ENCODE results near the gene GIMAP7. TPM values are rescaled to one million over a fixed set of nuclear protein-coding genes. Genes with fewer than 3 reads are reported as not detected.
"Not testable (repeated sequence)": the region's sequence is repeated elsewhere in the genome, so short reads cannot be mapped to it uniquely, and the experiment has no call there.

The GIMAP7 gene
- polyA plus RNA-seq, 6 donors from 2014 or later, result 0.36 to 5.2 (median 1.5) TPM

DNA sequence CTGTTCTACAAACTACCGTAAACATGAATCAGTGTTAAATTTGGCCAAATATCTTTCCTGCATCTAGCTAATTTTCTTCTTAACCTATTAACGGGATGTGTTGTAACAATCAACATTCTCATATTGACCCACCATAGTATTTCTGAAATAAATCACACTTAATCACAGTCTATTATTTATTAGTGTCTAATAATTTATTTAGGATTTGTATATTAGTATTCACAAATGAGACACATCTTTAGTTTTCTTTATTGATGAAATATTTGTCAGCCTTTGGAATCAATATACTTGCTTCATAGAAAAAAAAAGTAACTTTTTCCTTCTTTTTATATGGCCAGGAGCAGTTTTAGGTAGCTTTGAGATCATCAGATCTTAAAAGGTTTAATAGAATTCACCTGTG, 4.6 kb downstream of the GIMAP7 start:
- Mint-ChIP-seq H3K36me3 (no peaks in the 10 kb centered on the region), H3K4me3 (no peak overlapping the region), H3K27me3 (peaks cover 0 to 8% (median 6%) of the 10 kb centered on the region in 3 donors), H3K9me3 (peaks cover 0 to 2% (median 0%) of the 10 kb centered on the region in 7 donors), H3K4me1 (peaks cover 6 to 9% (median 8%) of the 10 kb centered on the region in 3 donors), H3K27ac (no peak overlapping the region)
- DNase-seq (no peak), ATAC-seq (ENCODE audit: low read depth in 2 of 2) (no peak)

DNA sequence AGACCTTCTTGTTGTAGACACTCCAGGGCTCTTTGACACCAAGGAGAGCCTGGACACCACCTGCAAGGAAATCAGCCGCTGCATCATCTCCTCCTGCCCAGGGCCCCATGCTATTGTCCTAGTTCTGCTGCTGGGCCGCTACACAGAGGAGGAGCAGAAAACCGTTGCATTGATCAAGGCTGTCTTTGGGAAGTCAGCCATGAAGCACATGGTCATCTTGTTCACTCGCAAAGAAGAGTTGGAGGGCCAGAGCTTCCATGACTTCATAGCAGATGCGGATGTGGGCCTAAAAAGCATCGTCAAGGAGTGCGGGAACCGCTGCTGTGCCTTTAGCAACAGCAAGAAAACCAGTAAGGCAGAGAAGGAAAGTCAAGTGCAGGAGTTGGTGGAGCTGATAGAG, 5.5 kb downstream of the GIMAP7 start:
- H3K36me3 Mint-ChIP-seq, result no peaks in the 10 kb centered on the region
- no peaks in the 10 kb centered on the region for H3K27me3 Mint-ChIP-seq
- H3K4me1 Mint-ChIP-seq, result peaks cover 0 to 2% (median under 1%) of the 10 kb centered on the region in 3 donors
- no peak for ATAC-seq (ENCODE audit: low read depth in 2 of 2)
- H3K9me3 Mint-ChIP-seq, result peaks cover 0 to 2% (median 0%) of the 10 kb centered on the region in 7 donors
- no peak overlapping the region for H3K4me3 Mint-ChIP-seq
- H3K27ac Mint-ChIP-seq, result no peak overlapping the region
- no peak for DNase-seq

DNA sequence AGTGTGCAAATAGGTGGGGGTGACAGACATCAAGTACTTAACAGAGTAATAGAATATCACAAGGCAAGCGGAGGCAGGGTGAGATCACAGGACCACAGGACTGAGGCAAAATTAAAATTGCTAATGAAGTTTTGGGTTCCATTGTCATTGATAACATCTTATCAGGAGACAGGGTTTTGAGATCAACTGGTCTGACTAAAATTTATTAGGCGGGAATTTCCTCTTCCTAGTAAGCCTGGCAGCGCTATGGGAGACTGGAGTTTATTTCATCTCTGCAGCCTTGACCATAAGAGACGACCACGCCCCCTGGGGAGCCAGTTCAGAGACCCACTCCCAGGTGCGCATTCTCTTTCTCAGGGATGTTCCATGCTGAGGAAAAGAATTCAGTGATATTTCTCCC, 8.3 kb downstream of the GIMAP7 start:
- not testable (repeated sequence) for H3K27me3 Mint-ChIP-seq; DNase-seq; H3K36me3 Mint-ChIP-seq; ATAC-seq (ENCODE audit: low read depth in 2 of 2); H3K27ac Mint-ChIP-seq; H3K4me1 Mint-ChIP-seq; H3K4me3 Mint-ChIP-seq
- H3K9me3 Mint-ChIP-seq, result peaks cover 0 to 18% (median 3%) of the 10 kb centered on the region in 7 donors

DNA sequence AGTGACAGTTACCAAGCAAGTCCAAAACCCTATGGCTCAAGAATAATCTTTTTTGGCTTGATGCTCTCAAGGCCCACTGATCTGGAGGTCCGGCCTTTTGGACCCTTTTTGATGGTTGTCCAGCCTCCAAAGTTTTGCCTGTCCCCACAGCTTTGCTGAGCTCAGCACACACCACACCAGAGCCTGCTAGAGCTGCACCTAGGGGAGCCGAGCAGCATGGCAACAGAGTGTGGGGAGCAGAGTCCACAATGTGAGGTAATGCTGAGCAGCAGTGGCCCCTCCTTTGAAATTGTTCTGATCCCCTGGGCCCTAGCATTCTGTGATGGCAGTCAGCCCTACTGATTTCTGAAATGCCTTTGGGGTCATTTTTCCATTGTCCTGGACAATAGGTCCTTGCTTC, 9.3 kb downstream of the GIMAP7 start:
- Mint-ChIP-seq H3K27me3 (no peaks in the 10 kb centered on the region), H3K4me3 (no peak overlapping the region), H3K4me1 (no peaks in the 10 kb centered on the region), H3K27ac (no peak overlapping the region), H3K36me3 (no peaks in the 10 kb centered on the region), H3K9me3 (peaks cover 0 to 29% (median 8%) of the 10 kb centered on the region in 7 donors)
- ATAC-seq (ENCODE audit: low read depth in 2 of 2), result no peak
- DNase-seq, result no peak

DNA sequence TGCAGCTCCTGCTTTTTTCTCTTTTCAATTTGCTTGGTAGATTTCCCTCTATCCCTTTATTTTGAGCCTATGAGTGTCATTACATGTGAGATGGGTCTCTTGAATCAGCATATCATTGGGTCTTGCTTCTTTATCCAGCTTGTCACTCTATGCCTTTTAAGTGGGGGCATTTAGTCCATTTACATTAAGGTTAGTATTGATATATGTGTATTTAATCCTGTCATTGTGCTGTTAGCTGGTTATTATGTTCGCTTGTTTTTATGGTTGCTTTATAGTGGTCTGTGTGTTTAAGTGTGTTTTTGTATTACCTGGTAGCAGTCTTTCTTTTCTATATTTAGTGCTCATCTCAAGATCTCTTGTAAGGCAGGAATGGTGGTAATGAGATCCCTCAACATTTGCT, 17.0 kb downstream of the GIMAP7 start:
- peaks cover 19 to 65% (median 43%) of the 10 kb centered on the region in 7 donors for H3K9me3 Mint-ChIP-seq

DNA sequence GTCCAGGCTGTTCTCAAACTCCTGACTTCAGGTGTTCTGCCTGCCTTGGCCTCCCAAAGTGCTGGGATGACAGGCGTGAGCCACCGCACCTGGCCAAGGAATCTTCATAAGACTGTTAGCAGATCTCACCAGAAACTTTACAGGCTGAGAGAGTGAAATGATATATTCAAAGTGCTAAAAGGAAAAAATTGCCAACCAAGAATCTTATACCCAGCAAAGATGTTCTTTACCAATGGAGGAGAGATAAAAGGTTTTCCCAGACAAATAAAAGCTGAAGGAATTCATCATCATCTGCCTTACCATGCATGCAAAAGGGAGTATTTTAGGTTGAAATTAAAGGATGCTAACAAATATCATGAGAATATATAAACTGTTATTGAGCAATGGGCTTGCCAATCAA, 23.6 kb downstream of the GIMAP7 start:
- H3K27me3 Mint-ChIP-seq, result peaks cover 7 to 14% (median 7%) of the 10 kb centered on the region in 3 donors

More for the DNA sequence above, 17.0 kb downstream of the GIMAP7 start:
- H3K27ac Mint-ChIP-seq, result peak overlapping the region in 1 of 6 donors; percentile 8
- no peak overlapping the region for H3K4me3 Mint-ChIP-seq
- no peak for ATAC-seq (ENCODE audit: low read depth in 2 of 2)
- peaks cover 5 to 27% of the 10 kb centered on the region in 2 donors for H3K36me3 Mint-ChIP-seq
- DNase-seq, result no peak
- H3K27me3 Mint-ChIP-seq, result peaks cover 7 to 15% (median 14%) of the 10 kb centered on the region in 3 donors
- no peaks in the 10 kb centered on the region for H3K4me1 Mint-ChIP-seq

DNA sequence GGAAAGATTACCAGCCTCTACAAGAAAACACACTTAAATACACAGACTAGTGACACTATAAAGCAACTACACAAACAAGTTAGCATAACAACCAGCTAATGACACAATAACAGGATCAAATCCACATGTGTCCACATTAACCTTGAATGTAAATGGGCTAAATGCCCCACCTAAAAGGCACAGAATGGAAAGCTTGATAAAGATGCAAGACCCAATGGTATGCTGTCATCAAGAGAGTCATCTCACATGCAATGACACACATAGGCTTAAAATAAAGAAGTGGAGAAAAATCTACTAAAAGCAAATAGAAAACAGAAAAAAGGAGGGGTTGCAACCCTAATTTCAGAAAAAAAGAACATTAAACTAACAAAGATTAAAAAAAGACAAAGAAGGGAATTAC, 38.5 kb downstream of the GIMAP7 start:
- Mint-ChIP-seq H3K9me3 (peaks cover 15 to 78% (median 33%) of the 10 kb centered on the region in 7 donors), H3K27ac (no peak overlapping the region), H3K4me1 (no peaks in the 10 kb centered on the region), H3K36me3 (peaks cover 5 to 8% of the 10 kb centered on the region in 2 donors), H3K4me3 (no peak overlapping the region), H3K27me3 (peaks cover 12 to 32% (median 18%) of the 10 kb centered on the region in 3 donors)
- DNase-seq (no peak), ATAC-seq (ENCODE audit: low read depth in 2 of 2) (no peak)

More for the DNA sequence above, 23.6 kb downstream of the GIMAP7 start:
- Mint-ChIP-seq H3K4me1 (no peaks in the 10 kb centered on the region), H3K9me3 (peaks cover 12 to 65% (median 46%) of the 10 kb centered on the region in 7 donors), H3K4me3 (no peak overlapping the region), H3K27ac (no peak overlapping the region), H3K36me3 (peaks cover 0 to 34% of the 10 kb centered on the region in 2 donors)
- no peak for DNase-seq
- no peak for ATAC-seq (ENCODE audit: low read depth in 2 of 2)

DNA sequence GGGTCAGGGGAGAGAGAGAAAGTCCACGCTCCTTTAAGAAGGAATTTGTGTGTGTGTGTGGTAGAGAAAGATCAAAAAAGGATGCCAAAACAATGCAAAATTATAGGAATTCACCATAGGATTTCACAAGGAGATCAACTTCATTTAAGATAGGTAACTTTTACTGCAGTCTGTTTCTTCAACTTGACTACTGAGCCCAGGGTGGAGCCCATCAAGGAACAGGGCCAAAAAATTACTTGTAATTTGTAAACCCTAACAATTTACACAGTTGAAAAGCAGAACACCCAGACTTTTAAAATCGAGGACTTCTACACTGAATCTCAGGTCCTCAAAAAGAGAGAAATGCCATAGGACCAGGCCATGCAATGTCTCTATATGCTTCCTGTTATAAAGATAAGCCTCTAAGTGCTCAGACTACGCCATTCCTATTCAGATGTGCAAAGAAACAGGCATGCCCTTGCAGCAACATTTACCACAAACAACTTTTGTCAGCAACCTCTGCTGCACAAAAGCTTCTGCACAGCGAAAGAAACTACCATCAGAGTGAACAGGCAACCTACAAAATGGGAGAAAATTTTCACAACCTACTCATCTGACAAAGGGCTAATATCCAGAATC, 42.0 kb downstream of the GIMAP7 start:
- no peak overlapping the region for H3K4me3 Mint-ChIP-seq
- DNase-seq (no peak), ATAC-seq (ENCODE audit: low read depth in 2 of 2) (no peak)
- H3K36me3 Mint-ChIP-seq, result peaks cover 5 to 8% of the 10 kb centered on the region in 2 donors
- H3K27ac Mint-ChIP-seq, result no peak overlapping the region
- peaks cover 7 to 24% (median 11%) of the 10 kb centered on the region in 3 donors for H3K27me3 Mint-ChIP-seq
- H3K4me1 Mint-ChIP-seq, result no peaks in the 10 kb centered on the region
- H3K9me3 Mint-ChIP-seq, result peaks cover 12 to 82% (median 39%) of the 10 kb centered on the region in 7 donors

DNA sequence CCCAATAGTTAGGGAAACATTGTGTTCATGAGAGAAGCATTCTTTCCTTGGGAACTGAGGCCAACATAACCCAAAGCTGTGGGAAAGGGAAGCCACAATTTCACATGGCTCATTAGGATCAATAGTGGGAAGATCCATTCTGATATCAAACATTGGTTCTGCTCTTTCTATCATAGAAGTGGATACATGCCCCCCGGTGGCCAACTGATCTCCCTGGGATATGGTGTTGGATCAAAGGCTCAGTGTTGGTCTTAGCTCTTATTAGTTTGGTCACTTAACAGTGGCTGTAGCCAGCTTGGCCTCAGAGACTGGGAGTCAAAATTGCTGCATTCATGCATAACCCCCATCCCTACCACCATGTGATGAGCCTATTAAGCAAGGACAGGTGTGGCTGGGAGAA, 45.8 kb downstream of the GIMAP7 start:
- H3K27me3 Mint-ChIP-seq, result peaks cover 0 to 7% (median 5%) of the 10 kb centered on the region in 3 donors
- peaks cover 9 to 53% (median 35%) of the 10 kb centered on the region in 7 donors for H3K9me3 Mint-ChIP-seq
- no peaks in the 10 kb centered on the region for H3K36me3 Mint-ChIP-seq
- H3K27ac Mint-ChIP-seq, result no peak overlapping the region
- DNase-seq (no peak), ATAC-seq (ENCODE audit: low read depth in 2 of 2) (no peak)
- peak overlapping the region in 1 of 8 donors; percentile 1 for H3K4me3 Mint-ChIP-seq
- no peaks in the 10 kb centered on the region for H3K4me1 Mint-ChIP-seq

DNA sequence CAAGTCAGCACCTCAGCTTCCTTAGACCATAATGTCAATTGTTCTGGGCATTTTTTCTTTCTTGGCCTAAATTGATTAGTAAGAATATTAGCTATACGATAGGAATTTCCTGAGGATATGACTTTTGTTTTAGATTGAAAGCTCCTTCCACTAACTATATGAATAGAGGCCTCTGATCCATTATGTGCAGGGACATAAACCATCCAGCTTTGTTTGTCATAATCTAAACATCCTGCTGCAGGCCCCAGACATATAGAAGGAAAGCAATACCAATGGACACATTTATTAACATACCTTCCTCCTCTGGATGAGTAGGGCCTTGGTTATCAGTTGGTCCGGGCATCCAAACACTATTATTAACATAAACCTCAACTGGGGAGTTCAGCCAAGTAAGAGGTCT, 48.2 kb downstream of the GIMAP7 start:
- Mint-ChIP-seq H3K4me1 (peaks cover 0 to 4% (median 4%) of the 10 kb centered on the region in 3 donors), H3K4me3 (no peak overlapping the region), H3K27ac (no peak overlapping the region), H3K27me3 (peaks cover 0 to 11% (median 7%) of the 10 kb centered on the region in 3 donors), H3K9me3 (peaks cover 9 to 46% (median 35%) of the 10 kb centered on the region in 7 donors), H3K36me3 (no peaks in the 10 kb centered on the region)
- DNase-seq (no peak), ATAC-seq (ENCODE audit: low read depth in 2 of 2) (no peak)

DNA sequence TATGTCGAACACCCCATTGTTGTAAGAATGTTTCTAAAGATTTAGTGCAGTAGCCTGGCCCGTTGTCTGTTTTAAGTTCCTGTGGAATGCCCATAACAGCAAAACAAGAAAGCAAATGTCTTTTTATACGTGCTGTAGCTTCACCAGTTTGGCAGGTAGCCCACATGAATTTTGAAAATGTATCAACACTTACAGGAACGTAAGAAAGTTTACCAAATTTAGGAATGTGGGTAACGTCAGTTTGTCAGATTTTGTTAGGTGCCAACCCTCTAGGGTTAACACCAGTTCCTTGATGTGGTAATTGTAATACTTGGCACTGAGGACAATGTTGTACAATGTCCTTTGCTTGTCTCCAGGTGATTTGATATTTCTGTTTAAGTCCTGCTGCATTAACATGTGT, 49.3 kb downstream of the GIMAP7 start:
- DNase-seq, result no peak
- ATAC-seq (ENCODE audit: low read depth in 2 of 2), result no peak
- H3K27ac Mint-ChIP-seq, result no peak overlapping the region
- no peaks in the 10 kb centered on the region for H3K36me3 Mint-ChIP-seq
- H3K4me3 Mint-ChIP-seq, result no peak overlapping the region
- H3K4me1 Mint-ChIP-seq, result peaks cover 0 to 5% (median 4%) of the 10 kb centered on the region in 3 donors
- H3K27me3 Mint-ChIP-seq, result peaks cover 0 to 11% (median 7%) of the 10 kb centered on the region in 3 donors
- peaks cover 9 to 35% (median 25%) of the 10 kb centered on the region in 7 donors for H3K9me3 Mint-ChIP-seq

DNA sequence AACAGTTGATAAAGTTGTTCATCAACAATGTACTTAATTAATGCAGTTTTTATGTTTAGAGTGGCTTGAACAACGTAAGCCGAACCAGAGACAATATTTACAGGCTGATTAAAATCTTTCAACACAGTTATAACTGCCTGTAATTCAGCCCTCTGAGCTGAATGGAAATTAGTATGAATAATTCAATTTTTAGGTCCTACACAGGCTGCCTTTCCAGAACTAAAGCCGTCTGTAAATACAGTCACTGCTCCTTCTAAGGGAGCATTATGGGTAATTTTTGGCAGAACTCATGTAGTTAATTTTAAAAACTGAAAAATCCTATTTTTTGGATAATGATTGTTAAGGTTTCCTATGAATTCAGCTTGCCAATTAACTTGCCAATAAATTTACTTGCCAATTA, 49.9 kb downstream of the GIMAP7 start:
- DNase-seq (no peak), ATAC-seq (ENCODE audit: low read depth in 2 of 2) (no peak)
- H3K27me3 Mint-ChIP-seq, result peaks cover 0 to 11% (median 7%) of the 10 kb centered on the region in 3 donors
- peaks cover 0 to 9% (median 9%) of the 10 kb centered on the region in 3 donors for H3K4me1 Mint-ChIP-seq
- H3K27ac Mint-ChIP-seq, result no peak overlapping the region
- H3K9me3 Mint-ChIP-seq, result peaks cover 9 to 29% (median 21%) of the 10 kb centered on the region in 7 donors
- no peak overlapping the region for H3K4me3 Mint-ChIP-seq
- H3K36me3 Mint-ChIP-seq, result no peaks in the 10 kb centered on the region

DNA sequence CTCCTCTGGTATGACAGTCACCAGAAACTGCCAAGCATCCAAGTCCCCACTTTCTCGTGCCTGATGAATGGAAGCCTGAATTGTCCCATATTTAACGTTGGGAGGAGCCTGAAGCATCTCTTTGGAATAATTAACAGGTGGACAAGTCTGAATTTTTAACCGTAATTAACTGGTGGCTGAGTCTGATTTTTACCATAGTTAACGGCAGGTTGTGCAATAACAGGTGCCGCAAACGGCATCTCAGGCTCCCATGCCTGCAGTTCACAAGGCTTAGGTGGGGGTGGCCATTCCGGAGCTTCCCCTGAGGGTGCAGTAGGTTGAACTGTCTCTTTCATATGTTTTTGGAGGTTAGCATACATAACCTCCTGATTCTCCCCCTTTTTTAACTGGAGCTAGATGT, 50.6 kb downstream of the GIMAP7 start:
- Mint-ChIP-seq H3K27ac (no peak overlapping the region), H3K36me3 (no peaks in the 10 kb centered on the region), H3K27me3 (peaks cover 0 to 11% (median 7%) of the 10 kb centered on the region in 3 donors), H3K4me1 (peaks cover 0 to 9% (median 9%) of the 10 kb centered on the region in 3 donors), H3K9me3 (peaks cover 6 to 23% (median 16%) of the 10 kb centered on the region in 7 donors), H3K4me3 (no peak overlapping the region)
- no peak for ATAC-seq (ENCODE audit: low read depth in 2 of 2)
- DNase-seq, result no peak

DNA sequence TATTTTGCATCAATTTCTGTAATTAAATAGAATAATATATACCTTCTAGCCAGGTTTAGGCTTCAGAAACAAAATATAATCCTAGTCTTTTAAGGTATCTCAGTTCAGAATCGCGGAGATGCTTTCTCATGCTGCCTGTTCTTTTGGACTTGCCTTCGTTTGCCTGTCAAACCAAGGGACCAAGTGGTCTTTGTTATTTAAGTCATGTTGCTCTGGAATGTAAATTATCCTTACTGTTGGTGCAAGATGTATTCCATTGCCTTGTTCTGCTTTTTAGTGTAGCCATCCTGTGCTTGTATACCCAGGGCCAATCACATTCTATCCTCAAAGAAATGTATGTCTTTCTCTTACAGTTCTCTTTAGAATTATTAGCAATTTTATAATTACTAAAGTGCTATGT, 51.5 kb downstream of the GIMAP7 start:
- DNase-seq (no peak), ATAC-seq (ENCODE audit: low read depth in 2 of 2) (no peak)
- Mint-ChIP-seq H3K4me3 (no peak overlapping the region), H3K4me1 (peaks cover 0 to 9% (median 9%) of the 10 kb centered on the region in 3 donors), H3K27me3 (peaks cover 0 to 11% (median 7%) of the 10 kb centered on the region in 3 donors), H3K27ac (no peak overlapping the region), H3K9me3 (peaks cover 4 to 14% (median 8%) of the 10 kb centered on the region in 7 donors), H3K36me3 (no peaks in the 10 kb centered on the region)

All from naive B cell (primary cell).